KMS-11 (cell line): Measurements from ENCODE around the gene COL5A3.

Experiments used
- H2AFZ ChIP-seq: fragments of 200-600 bp; sonication (generic); 2 replicates; pipeline ENCODE4 v1.6.1; 2016; ENCODE audit warnings: antibody characterized with exemption, mixed run types, low read depth
- H3K27ac ChIP-seq: fragments of 200-600 bp; sonication (generic); 2 replicates; pipeline ENCODE4 v1.6.1; 2016; ENCODE audit warnings: mild to moderate bottlenecking, mixed run types
- H3K27me3 ChIP-seq: fragments of 200-600 bp; sonication (generic); 2 replicates; pipeline ENCODE4 v1.6.1; 2017; ENCODE audit warnings: mild to moderate bottlenecking, low read depth, mixed run types, moderate library complexity; ENCODE audit not compliant: insufficient read depth
- H3K36me3 ChIP-seq: fragments of 200-600 bp; sonication (generic); 2 replicates; pipeline ENCODE4 v1.6.1; 2017; ENCODE audit warnings: mild to moderate bottlenecking, mixed run types; ENCODE audit not compliant: insufficient read depth
- H3K4me1 ChIP-seq: fragments of 200-600 bp; sonication (generic); 2 replicates; pipeline ENCODE4 v1.6.1; 2016; ENCODE audit warnings: mild to moderate bottlenecking, low read depth, mixed run types; ENCODE audit not compliant: poor library complexity, severe bottlenecking
- H3K4me2 ChIP-seq: fragments of 200-600 bp; sonication (generic); 2 replicates; pipeline ENCODE4 v1.7.0; 2016; ENCODE audit warnings: mild to moderate bottlenecking, mixed run types
- H3K4me3 ChIP-seq: fragments of 200-600 bp; sonication (generic); IDR thresholded peaks from 2 replicates; pipeline ENCODE4 v1.6.1; 2017; ENCODE audit warnings: low read depth, low read length, mixed read lengths; ENCODE audit not compliant: insufficient read depth
- H3K79me2 ChIP-seq: fragments of 200-600 bp; sonication (generic); 2 replicates; pipeline ENCODE4 v1.6.1; 2016; ENCODE audit warnings: low read depth, mixed run types; ENCODE audit not compliant: insufficient read depth
- H3K9ac ChIP-seq: fragments of 200-600 bp; sonication (generic); 2 replicates; pipeline ENCODE4 v1.6.1; 2016; ENCODE audit warnings: mild to moderate bottlenecking, mixed run types
- H4K20me1 ChIP-seq: fragments of 200-600 bp; sonication (generic); 2 replicates; pipeline ENCODE4 v1.6.1; 2016; ENCODE audit warnings: mild to moderate bottlenecking, mixed run types; ENCODE audit not compliant: insufficient read depth
- CTCF ChIP-seq: fragments of 200-600 bp; sonication (generic); conservative IDR thresholded peaks from 2 replicates; pipeline ENCODE4 v1.6.1; 2017; ENCODE audit warnings: low read depth, mild to moderate bottlenecking, antibody characterized with exemption, low read length, moderate library complexity, mixed read lengths

COL5A3 gene

GRCh38 chr19:9967326-9967725 lies 43.0 kb downstream of the COL5A3 start:
- Histone ChIP-seq H4K20me1 (no peaks in the 10 kb centered on the region), H3K4me3 (no peak overlapping the region), H2AFZ (no peak overlapping the region), H3K27me3 (peaks cover 10% of the 10 kb centered on the region), H3K4me2 (no peak overlapping the region), H3K79me2 (no peaks in the 10 kb centered on the region), H3K27ac (no peak overlapping the region), H3K36me3 (no peaks in the 10 kb centered on the region), H3K9ac (no peak overlapping the region), H3K4me1 (no peaks in the 10 kb centered on the region)
- TF ChIP-seq CTCF: no peak

DNA sequence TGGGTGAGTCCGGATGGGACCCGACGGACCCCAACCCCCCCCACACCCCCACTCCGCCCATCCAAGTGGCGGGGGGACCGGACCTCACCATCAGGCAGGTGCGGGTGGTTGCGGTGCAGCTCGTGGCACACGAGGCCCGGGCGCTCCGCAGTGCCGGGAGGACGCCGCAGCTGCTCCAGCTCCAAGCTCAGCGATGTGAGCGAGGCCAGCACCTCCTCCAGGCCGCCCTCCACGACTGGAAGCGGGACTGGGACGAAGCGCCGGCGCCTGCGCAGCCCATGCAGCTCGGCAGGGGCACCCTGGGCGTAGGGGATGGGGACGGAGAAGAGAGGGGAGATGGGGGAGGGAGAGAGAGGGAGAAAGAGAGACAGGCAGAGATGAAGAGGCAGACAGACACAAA lies 43.9 kb downstream of the COL5A3 start:
- Histone ChIP-seq H3K4me1 (no peaks in the 10 kb centered on the region), H3K9ac (no peak overlapping the region), H2AFZ (no peak overlapping the region), H3K27ac (no peak overlapping the region), H3K79me2 (no peaks in the 10 kb centered on the region), H3K27me3 (peaks cover 8% of the 10 kb centered on the region), H3K4me3 (no peak overlapping the region), H4K20me1 (no peaks in the 10 kb centered on the region), H3K4me2 (no peak overlapping the region), H3K36me3 (no peaks in the 10 kb centered on the region)
- TF ChIP-seq CTCF: no peak

DNA sequence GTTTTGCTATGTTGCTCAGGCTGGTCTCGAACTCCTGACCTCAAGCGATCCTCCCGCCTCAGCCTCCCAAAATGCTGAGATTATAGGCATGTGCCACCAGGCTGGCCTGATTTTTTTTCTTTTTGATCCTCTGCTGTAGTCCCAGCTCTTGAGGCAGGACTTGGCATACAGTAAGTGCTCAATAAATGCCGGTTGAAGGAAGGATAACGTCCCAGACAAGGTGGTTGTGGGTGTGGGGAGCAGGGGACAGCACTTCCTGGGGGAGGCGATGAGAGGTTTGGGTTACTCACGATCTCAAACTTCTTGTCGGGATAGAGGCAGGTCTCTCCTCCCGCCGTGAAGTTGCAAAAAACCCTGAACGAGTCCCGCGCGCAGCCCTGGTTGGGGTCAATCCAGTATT lies 44.3 kb downstream of the COL5A3 start:
- H3K4me1 ChIP-seq: no peaks in the 10 kb centered on the region
- no peak overlapping the region for H3K27ac ChIP-seq
- no peaks in the 10 kb centered on the region for H3K36me3 ChIP-seq
- H3K9ac ChIP-seq: no peak overlapping the region
- peaks cover 8% of the 10 kb centered on the region for H3K27me3 ChIP-seq
- no peak overlapping the region for H3K4me3 ChIP-seq
- no peaks in the 10 kb centered on the region for H3K79me2 ChIP-seq
- H3K4me2 ChIP-seq: no peak overlapping the region
- no peak overlapping the region for H2AFZ ChIP-seq
- H4K20me1 ChIP-seq: no peaks in the 10 kb centered on the region
- TF ChIP-seq CTCF: no peak

- Histone ChIP-seq H3K36me3 (no peaks in the 10 kb centered on the region), H3K79me2 (no peaks in the 10 kb centered on the region), H3K9ac (no peak overlapping the region), H3K27me3 (peaks cover 12% of the 10 kb centered on the region), H3K27ac (no peak overlapping the region), H3K4me3 (no peak overlapping the region), H4K20me1 (no peaks in the 10 kb centered on the region), H2AFZ (no peak overlapping the region), H3K4me1 (no peaks in the 10 kb centered on the region), H3K4me2 (no peak overlapping the region)
- no peak for TF ChIP-seq CTCF
Measured at GRCh38 chr19:9962623-9963290, 47.5 kb downstream of the COL5A3 start.
